AG08396 (cell line): Measurements from ENCODE around the gene ART3.
"Not testable (repeated sequence)": the region's sequence is repeated elsewhere in the genome, so short reads cannot be mapped to it uniquely, and the experiment has no call there.

ENCODE experiments used
- DNase-seq: peaks from one replicate; pipeline ENCODE4 v3.0.0; 2012; ENCODE audit warnings: low spot score, mixed read lengths

The ART3 gene

DNA sequence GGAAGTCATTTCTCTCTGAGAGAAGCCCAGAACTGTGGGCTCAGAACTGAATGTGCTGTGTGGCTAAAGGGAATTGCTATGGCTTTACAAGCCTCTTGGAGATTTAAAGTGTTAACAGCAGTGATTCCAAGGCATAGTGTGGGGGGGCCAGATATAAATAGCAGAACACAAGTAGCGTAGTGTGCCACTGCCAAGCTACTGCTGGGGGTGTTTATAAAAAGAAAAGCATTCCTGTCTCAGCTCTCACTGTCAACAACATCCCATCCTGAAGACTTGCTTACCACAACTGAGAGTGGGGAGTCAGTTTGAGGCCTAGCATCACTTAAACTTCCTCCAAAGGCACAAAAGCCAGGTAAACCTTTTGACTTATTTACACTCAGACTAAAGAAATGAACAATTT, at the start of gene ART3:
Gene ART3, plus strand, starts transcription at position 242 of the 400 bp plus-strand sequence. CDS start 1,181 bp downstream, outside the sequence.
- peak; percentile 16 for DNase-seq

- DNase-seq: no peak
Observed at GRCh38 chr4:76028350-76028765, 46.2 kb upstream of the ART3 start.

GRCh38 chr4:76029300-76029699, 45.2 kb upstream of the ART3 start:
- DNase-seq: no peak

DNA sequence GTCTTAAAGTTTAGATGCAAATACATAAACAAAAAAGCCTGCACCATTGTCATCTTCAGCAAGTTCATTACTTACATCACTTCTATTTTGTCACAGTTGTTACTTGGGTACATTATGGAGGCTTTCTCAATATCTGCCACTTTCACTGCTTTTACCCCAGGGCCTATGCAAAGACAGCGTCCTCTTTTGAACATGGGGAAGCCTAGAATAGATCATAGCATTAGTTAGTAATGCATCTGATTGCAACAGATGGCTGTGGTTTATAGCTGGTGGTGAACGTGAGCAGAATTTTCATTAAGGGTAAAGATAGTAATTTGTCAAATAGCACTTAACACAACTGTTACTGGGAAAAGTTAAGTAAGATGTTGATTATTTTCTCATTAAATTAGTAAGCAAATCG, 39.4 kb upstream of the ART3 start:
- no peak for DNase-seq

DNA sequence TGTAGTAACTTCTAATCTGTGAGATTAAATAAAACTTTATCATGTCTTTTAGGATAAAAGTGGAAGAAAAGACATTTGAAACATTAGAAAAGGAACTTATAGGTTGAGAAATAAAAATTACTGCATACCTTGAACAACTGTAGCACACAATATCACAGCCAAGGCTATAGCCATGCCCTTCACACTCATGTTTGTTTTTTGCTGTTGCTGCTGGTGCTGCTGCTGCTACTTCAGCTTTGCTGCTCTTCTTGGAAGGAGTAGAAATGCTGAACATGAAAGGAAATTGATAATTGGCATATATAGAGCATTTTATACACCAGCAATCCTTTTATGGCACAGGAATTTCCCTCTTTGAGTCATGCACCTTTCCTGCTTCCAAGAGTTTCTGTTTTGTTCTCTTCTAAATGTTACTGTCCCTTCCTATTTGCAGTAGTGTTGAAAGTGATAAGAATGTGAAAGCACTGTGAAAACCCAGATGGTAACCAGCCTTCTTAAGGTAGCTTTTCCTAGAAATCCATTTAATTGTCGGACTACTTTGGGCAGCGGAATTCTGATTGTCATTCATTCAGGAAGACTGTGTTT, 38.6 kb upstream of the ART3 start, which contains the start of gene CXCL11:
Gene CXCL11, minus strand, starts transcription at position 272 of the 582 bp plus-strand sequence. Its CDS starts 83 bp downstream, at position 189.
- no peak for DNase-seq

DNA sequence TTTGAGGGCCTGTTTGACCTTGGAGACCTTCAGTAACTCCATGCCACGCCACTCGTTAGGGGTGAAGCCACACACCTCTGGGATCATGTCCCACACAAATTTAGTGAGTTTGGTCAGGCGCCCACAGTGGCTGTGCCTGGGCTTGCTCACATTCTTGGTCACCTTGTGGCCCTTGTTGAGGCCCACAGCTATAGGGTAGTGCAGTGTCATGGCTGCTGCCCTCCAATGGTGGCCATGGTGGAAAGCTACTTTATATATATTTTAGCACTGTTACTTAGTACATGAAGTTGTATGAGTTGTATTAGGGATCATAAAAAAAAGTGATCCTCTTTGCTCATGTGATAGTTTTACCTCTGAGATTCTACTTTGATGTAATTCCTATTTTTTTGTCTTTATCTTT, 37.7 kb upstream of the ART3 start:
- no peak for DNase-seq

DNA sequence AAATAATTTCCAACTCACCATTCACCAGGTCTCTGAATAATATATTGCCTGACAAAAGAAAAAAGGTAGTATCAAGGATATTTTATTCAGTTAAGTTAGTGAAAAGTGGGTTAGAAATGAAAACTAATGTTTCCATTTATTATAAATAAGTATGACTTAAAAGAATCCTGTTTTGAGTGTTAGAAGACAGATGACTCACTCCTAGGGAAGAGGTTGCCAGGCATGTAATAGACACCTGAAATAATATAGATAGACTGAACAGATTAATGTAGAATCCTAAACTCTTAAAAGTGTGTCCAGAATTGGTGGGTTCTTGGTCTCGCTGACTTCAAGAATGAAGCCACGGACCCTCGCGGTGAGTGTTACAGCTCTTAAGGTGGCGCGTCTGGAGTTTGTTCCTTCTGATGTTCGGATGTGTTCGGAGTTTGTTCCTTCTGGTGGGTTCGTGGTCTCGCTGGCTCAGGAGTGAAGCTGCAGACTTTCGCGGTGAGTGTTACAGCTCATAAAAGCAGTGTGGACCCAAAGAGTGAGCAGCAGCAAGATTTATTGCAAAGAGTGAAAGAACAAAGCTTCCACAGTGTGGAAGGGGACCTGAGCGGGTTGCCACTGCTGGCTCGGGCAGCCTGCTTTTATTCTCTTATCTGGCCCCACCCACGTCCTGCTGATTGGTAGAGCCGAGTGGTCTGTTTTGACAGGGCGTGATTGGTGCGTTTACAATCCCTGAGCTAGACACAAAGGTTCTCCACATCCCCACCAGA, 32.1 kb upstream of the ART3 start:
- DNase-seq: peak; percentile 20

DNA sequence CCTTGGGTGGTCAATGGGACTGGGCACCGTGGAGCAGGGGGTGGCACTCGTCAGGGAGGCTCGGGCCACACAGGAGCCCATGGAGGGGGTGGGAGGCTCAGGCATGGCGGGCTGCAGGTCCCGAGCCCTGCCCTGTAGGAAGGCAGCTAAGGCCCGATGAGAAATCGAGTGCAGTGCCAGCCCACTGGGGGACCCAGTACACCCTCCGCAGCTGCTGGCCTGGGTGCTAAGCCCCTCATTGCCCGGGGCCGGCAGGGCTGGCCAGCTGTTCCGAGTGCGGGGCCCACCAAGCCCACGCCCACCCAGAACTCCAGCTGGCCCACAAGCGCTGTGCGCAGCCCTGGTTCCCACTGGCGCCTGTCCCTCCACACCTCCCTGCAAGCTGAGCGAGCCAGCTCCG, 31.2 kb upstream of the ART3 start:
- DNase-seq: not testable (repeated sequence)

GRCh38 chr4:76044686-76045085, 29.8 kb upstream of the ART3 start:
- DNase-seq: not testable (repeated sequence)

- DNase-seq: not testable (repeated sequence)
Observed at GRCh38 chr4:76049860-76050416, 24.6 kb upstream of the ART3 start.

- not testable (repeated sequence) for DNase-seq
Observed at GRCh38 chr4:76050560-76051050, 23.9 kb upstream of the ART3 start.

DNA sequence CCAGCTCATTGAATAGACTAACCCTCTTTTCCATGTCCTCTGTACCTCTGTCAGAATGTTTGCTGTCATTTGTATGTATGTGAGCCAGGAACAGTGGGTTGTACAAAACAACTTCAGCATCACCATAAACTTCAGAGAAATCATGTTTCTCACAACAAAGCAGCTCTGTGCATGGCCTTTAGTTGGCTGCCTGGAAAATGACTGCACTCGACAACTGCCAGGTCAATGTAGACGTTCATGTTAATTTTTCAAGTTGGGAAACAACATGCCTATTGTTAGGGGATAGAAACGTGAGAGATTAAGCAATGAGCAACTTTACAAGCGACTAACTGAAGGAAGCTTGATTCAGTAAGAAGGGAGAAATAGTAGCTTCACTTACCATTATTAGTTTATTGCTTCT, 20.8 kb upstream of the ART3 start:
- no peak for DNase-seq

GRCh38 chr4:76055016-76055415, 19.5 kb upstream of the ART3 start:
- no peak for DNase-seq

DNA sequence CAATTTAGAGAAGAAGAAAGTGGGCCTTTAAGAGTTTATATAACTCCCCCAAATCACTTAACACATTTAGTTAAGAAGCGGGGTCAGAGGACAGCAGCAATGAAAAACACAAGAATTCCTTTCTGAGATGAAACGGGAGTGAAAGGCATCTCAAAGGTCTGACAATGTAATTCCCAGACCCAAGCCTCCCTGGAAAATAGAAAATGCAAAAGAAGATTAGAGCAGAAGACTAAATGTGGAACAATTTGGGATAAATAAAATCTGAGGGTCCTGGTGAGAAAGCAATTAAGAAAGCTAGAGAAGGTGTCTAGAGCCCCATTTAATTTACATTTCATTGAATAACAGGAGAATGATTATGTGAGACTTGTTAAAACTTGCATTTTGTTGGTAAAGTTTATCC, 19.1 kb upstream of the ART3 start:
- no peak for DNase-seq

DNA sequence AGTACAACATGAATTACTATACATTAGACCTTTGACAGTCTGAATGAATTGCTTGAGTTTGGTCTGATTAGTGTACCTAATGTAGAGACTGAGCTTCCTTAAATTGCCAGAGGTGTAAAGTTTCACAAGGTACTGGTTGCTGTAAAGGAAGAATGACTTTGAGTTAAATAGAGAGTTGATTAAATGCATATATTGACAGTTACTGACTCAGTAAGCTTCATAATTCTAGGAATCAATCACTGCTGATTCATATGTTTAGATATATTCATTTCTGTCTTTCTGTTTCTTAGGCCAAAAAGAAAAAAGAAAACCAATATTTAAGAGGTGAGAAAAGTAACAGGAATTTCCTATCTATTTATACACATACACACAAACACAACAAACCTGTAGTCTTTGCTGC, 16.2 kb upstream of the ART3 start:
- no peak for DNase-seq

DNA sequence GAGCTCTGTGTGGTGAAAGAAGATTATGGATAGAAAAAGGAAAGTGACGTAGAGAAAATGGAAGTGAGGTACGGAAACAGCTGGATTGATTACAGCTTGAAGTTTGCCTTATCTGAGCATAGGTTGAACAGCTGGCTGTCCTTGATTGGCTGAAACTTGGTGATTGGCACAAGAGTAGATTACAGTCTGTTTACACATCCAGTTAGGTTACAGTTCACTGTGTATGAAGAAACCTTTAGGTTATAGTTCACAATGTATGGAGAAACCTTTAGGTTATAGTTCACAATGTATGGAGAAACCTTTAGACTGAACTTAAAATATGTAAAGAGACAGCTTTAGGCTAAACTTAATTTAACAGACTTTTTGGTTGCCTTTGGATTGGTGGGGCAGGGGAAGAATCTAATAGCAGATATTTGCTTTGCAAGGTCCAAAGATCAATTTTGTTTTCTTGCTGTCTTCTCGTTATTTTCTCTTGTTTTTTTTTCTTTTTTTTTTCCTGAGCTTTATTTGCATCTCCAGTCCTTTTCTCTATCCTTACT, 15.6 kb upstream of the ART3 start:
- no peak for DNase-seq

GRCh38 chr4:76059750-76060149, 14.8 kb upstream of the ART3 start:
- DNase-seq: no peak

GRCh38 chr4:76060506-76060905, 14.0 kb upstream of the ART3 start:
- DNase-seq: no peak

- no peak for DNase-seq
Observed at GRCh38 chr4:76061421-76061820, 13.1 kb upstream of the ART3 start.

GRCh38 chr4:76061982-76062381, 12.5 kb upstream of the ART3 start:
- no peak for DNase-seq

- DNase-seq: no peak
Observed at GRCh38 chr4:76066546-76066945, 8.0 kb upstream of the ART3 start.

DNA sequence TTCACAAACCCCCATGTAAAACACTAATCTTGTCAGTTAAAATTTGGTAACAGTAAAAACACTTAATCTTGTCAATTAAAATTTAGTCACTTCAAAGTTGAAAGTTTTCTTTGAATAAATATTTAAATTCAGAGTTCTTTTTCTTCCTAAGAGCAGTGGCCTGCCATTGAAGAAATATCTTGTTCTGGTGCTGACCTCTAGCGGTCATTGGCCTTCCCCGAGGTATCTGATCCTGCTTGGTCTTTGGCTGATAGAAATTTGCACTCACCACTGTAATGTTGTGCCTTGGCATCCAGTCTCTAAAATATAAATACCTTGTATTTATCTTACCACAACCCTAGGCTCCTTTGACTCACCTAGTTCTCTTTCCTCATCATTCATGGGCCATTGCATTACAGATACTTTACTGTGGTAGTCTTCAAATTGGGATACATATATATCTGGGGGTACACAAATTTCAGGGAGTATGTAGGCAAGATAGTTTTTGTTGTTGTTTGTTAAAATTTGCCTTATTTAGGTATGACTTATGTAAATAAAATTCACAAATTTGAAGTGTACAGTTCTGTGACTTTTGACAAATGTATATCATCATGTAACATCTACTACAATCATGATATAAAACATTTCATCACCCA, 6.7 kb upstream of the ART3 start:
- DNase-seq: peak; percentile 76
